Activated CD4-positive, alpha-beta T cell treated with anti-CD3 and anti-CD28 coated beads, Interleukin-2, amount 50 U/mL, for 48 hours (primary cell): Measurements from ENCODE around the gene ABI3BP.
"Not testable (repeated sequence)": the region's sequence is repeated elsewhere in the genome, so short reads cannot be mapped to it uniquely, and the experiment has no call there.

ENCODE experiments used
- DNase-seq, 2 experiments: peaks; one replicate each; pipeline ENCODE4 v3.0.0-alpha.2; 2020

Gene ABI3BP, protein sequence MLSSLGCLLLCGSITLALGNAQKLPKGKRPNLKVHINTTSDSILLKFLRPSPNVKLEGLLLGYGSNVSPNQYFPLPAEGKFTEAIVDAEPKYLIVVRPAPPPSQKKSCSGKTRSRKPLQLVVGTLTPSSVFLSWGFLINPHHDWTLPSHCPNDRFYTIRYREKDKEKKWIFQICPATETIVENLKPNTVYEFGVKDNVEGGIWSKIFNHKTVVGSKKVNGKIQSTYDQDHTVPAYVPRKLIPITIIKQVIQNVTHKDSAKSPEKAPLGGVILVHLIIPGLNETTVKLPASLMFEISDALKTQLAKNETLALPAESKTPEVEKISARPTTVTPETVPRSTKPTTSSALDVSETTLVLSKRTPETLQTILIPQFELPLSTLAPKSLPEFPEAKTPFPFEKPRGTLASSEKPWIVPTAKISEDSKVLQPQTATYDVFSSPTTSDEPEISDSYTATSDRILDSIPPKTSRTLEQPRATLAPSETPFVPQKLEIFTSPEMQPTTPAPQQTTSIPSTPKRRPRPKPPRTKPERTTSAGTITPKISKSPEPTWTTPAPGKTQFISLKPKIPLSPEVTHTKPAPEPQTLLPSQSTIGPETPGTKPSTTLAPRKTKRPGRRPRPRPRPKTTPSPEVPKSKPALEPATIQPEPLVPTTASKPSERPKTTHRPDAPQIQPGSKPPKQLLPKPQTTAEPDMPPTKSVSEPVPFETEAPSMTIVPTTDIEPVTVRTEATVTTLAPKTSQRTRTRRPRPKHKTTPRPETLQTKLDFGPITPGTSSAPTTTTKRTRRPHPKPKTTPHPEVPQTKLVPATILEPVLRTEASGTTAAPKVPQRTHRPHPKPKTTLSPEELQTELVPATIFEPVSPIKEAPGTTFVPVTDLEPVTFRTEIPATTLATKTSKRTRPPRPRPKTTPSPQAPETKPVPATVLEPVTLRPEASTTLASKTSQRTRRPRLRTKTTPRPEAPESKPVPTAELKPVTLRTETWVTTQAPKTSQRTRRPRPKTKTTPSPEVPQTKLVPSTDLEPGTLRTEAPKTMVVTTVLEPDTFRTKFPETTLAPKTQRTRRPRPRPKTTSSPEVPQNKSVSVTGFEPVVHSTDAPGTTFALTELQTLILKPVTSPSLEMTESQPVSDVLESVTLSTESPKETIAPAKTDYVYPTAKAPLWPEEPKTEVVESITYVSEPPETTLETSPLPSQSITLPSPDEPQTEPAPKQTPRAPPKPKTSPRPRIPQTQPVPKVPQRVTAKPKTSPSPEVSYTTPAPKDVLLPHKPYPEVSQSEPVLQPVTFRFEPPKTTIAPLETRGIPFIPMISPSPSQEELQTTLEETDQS (N-terminal part only)

GRCh38 chr3:100993309-100993708, at the start of gene ABI3BP:
TSS of gene ABI3BP (minus strand) at chr3:100993421. CDS start at chr3:100993384, 37 bp downstream.
- no peak for DNase-seq

DNA sequence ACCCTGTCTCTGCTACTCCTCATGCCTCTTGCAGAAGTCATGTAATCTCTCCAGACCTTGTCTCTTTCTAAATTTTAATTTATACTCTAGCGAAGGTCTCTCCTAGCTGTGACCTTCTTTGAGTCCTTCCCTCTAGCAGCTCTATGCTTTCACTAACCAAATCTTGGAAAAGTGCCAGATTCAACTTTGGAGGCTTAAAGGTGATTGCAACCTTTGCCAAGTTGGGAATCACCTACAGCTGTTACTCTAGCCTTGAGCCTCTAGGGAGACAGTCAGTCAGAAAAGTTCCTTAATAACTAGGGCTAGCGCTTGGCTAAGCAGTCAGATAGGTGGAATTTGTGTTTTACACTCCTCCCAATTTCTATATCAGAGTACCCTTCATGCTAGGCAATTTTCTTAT, 46.1 kb upstream of the ABI3BP start:
- DNase-seq = no peak

GRCh38 chr3:101038880-101039279, 45.7 kb upstream of the ABI3BP start:
- no peak for DNase-seq

DNA sequence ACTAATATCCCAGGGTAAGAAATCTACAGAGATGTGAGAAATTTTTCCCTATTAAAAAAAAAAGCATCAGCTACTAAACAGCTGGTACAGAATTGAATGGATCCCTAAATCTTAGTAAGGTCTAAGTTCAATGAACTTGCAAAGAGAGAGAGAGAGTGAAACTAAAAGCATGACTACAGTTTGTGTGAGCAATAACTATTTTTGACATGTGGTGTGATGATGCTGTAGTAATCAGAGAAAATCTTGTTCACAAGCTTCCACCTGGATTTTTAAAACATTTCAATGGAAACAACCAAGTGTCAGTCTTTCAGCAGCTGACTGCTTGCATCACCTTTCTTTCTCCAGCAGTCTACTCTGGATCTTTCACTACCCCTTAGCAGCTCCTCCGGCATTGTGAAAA, 45.2 kb upstream of the ABI3BP start:
- no peak for DNase-seq

DNA sequence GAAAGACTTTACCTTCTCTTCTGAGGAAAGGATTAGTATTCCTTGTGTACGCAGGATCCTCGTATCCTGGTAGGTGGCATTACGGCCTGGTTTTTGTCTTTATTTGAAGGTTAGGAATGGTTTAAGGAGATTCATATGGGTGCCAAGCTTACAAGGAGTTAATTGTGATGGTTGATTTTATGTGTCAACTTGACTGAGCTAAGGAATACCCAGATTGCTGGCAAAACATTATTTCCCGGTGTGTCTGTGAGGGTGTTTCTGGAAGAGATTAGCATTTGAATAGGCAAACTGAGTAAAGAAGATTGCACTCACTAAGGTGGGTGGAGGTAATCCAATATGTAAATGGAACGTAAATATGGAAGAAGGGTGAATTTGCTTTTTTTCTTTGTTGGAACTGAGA, 44.4 kb upstream of the ABI3BP start:
- no peak for DNase-seq

GRCh38 chr3:101036676-101037075, 43.5 kb upstream of the ABI3BP start:
- no peak for DNase-seq

DNA sequence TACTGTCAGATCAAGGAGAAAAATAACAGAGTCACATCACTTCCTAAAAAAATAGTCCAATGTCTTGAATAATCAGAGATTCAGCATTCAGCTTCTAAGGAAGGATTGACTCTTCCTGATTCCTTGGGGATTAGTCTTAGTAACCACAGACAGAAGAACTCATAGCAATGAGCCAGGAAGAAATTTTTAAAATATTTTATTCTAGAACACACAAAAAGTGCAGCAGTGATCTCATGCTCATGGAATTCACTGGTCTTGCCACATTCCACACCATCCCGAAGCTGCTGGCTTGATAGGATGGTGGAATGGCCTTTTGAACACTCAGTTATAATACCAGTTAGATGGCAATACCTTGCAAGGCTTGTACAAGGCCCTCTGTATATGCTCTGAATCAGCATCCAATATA, 43.0 kb upstream of the ABI3BP start:
- DNase-seq = no peak

DNA sequence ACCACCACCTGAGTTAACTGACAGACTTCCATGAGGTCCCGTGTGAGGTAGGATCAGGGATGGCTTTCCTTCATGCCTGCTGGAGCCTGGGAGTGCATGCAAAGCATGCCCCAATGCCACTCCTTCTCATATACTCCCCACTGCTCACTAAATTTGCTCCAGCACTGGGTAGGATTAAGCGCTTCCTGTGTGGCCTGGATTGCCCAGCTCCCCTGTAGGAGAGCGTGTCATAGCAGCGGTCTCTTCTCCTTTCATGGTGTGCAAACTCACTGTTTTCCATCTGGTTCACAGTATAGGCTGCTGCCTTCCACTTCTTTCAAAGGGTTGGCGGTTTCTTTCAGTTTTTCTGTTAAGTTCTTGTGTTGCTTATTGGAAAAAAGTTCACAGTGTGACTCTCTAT, 34.1 kb upstream of the ABI3BP start:
- DNase-seq = no peak

- DNase-seq = no peak
Measured at GRCh38 chr3:101026881-101027280, 33.7 kb upstream of the ABI3BP start.

GRCh38 chr3:101026244-101026643, 33.0 kb upstream of the ABI3BP start:
- no peak for DNase-seq

GRCh38 chr3:101020351-101021015, 27.3 kb upstream of the ABI3BP start:
- DNase-seq = no peak

DNA sequence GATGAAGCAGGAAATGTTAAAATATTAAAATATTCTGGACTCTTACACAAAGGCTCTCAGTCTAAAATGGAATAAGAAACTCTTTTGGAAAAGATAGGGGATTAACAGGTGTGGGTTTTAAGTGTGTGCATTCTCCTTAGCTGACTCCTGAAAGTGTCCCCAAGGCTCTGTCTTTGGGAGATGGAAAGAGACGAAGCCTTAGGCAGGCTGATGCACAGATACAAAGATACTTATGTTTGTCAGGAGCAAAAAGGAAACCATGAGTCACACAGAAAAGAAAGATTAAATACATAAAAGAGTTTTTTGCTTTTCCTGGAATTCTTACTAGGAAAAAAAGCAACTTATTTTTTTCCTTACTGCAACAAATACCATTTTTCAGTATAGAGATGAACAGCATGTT, 23.8 kb upstream of the ABI3BP start:
- no peak for DNase-seq

DNA sequence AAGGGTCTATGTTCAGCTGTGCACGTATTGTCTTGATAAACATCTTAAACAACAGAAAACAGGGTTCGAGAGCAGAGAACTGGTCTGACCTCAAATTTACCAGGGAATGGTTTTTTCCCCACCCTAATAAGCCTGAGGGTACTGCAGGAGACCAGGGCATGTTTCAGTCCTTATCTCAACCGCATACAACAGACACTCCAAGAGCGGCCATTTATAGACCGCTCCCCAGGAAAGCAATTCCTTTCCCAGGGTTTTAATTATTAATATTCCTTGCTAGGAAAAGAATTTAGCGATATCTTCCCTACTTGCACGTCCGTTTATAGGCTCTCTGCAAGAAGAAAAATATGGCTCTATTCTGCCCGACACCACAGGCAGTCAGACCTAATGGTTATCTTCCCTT, 19.1 kb upstream of the ABI3BP start:
- DNase-seq = not testable (repeated sequence)

- no peak for DNase-seq
Measured at GRCh38 chr3:101011136-101011535, 17.9 kb upstream of the ABI3BP start.

DNA sequence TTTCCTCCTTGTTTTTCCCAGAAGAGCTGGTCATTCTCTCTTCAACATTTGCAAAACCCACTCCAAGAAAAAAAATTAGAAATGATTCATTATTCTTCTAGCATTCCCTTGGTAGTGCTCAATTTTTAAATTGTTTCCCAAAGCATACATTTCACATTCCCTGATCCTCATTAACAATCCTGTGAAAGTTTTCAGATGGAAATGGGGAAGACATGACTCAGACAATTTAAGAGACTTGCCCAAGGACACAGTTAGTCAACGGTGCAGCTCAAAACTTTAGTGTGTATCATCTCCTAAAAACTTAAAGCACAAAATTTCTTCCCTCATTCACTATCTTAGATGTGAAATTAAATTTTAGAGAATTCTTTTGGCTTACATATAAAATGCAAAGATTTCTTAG, 17.1 kb upstream of the ABI3BP start:
- no peak for DNase-seq

DNA sequence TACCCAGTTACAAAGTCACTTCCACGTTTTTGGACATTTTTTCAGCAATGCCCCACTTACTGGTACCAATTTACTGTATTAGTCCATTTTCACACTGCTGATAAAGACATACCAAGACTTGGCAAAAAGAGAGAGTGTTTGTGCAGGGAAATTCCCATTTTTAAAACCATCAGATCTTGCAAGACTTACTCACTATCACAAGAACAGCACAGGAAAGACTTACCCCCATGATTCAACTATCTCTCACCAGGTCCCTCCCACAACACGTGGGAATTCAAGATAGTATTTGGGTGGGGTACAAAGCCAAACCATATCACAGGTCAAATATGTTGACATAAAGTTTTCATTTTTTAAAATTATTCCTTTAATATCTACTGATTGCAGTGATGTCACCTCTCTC, 16.2 kb upstream of the ABI3BP start:
- DNase-seq = no peak

GRCh38 chr3:100999160-100999559, 5.9 kb upstream of the ABI3BP start:
- no peak for DNase-seq

DNA sequence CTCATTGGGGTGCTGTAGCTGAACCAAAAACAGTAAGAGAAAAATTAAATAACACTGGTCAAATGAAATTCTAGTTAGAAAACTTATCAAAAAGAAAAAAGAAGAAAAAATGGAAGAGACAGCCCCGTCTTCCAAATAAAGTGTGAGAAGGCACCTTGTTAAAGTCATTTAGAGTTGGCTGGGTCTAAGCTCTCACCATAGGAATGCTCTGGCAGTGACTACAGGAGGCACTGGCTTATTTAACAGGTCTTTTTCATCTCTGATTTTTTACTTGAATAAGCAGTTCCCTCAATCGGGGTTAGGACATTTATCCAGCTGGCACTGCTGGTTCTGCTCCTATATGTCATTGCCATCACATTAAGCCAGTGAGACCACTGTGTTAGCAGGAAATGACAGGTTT, 1.6 kb upstream of the ABI3BP start:
- DNase-seq = no peak

DNA sequence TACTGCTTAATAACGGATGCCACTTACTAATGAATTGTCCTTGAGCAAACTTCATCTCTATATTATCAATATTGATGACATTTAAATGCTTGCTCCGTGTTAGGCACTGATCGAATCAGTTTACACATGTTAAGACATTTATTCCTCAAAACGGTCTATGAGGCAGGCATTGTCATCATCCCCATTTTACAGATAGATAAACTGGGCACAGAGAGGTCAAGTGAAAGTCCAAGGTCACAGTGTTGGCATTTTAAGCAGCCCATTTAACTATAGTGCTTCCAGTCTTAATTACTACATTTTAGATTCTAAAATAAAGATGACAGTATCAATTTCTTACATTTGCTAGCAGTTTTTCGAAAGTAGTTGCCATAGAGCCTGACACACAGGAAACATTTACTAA, 966 bp upstream of the ABI3BP start:
- no peak for DNase-seq

- no peak for DNase-seq
Measured at GRCh38 chr3:100992231-100993012, 799 bp downstream of the ABI3BP start.

- DNase-seq = no peak
Measured at GRCh38 chr3:100988080-100988479, 5.1 kb downstream of the ABI3BP start.

DNA sequence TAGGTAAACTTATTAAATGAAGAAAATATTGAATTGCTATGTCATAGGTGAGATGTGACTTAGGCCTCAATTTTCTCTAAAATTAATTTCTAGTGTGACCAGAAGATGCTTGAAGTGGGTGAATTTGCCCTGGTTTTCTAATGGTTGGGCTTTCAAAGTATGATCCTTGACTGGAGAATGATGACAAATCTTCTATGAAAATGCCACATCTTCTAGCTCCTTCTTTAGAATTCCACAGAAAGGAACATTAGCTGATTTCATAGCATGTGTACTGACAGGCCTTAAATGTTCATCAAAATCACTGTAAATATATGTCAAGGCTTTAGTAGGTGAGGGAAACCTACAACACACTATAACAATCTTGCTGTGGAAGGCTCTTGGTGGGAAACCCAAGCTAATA, 8.9 kb downstream of the ABI3BP start:
- no peak for DNase-seq
